ENCODE results near the gene RNF31.
"Not testable (repeated sequence)": the region's sequence is repeated elsewhere in the genome, so short reads cannot be mapped to it uniquely, and the experiment has no call there.

The RNF31 gene

GRCh38 chr14:24146978-24147760 is at the start of gene RNF31:
TSS of gene RNF31 (plus strand) at chr14:24147498. CDS start at chr14:24147699, 201 bp downstream.
- peak; percentile 97 to 99 for DNase-seq

GRCh38 chr14:24098229-24098926 is 48.9 kb upstream of the RNF31 start:
- no peak for DNase-seq

- peak in 1 of 2 experiments; percentile 25 for DNase-seq
These were observed 48.1 kb upstream of the RNF31 start for GRCh38 chr14:24098927-24099813.

GRCh38 chr14:24100197-24100981 is 46.9 kb upstream of the RNF31 start:
- no peak for DNase-seq

- DNase-seq, result no peak
These were observed 46.3 kb upstream of the RNF31 start for GRCh38 chr14:24100982-24101494.

GRCh38 chr14:24102357-24103048 is 44.8 kb upstream of the RNF31 start:
- DNase-seq, result no peak

GRCh38 chr14:24103451-24103850 is 43.8 kb upstream of the RNF31 start:
- no peak for DNase-seq

GRCh38 chr14:24105609-24106239 is 41.6 kb upstream of the RNF31 start:
- DNase-seq, result not testable (repeated sequence)

GRCh38 chr14:24106672-24107271 is 40.5 kb upstream of the RNF31 start:
- DNase-seq, result no peak

- no peak for DNase-seq
These were observed 38.9 kb upstream of the RNF31 start for GRCh38 chr14:24108336-24108874.

- no peak for DNase-seq
These were observed 37.2 kb upstream of the RNF31 start for GRCh38 chr14:24110060-24110459.

- DNase-seq, result no peak
These were observed 36.8 kb upstream of the RNF31 start for GRCh38 chr14:24110523-24110922.

- DNase-seq, result no peak
These were observed 33.9 kb upstream of the RNF31 start for GRCh38 chr14:24113379-24113800.

GRCh38 chr14:24113801-24114531 is 33.3 kb upstream of the RNF31 start:
- DNase-seq, result peak; percentile 94 to 95

- DNase-seq, result peak; percentile 99
These were observed 32.5 kb upstream of the RNF31 start, which contains the start of the genes DCAF11 and NRL for GRCh38 chr14:24114532-24115421. TSS of gene DCAF11 (plus strand) at chr14:24114777. CDS start at chr14:24115595, 818 bp downstream. TSS of gene NRL (minus strand) at chr14:24114949. CDS start at chr14:24082848, 32,101 bp downstream.

GRCh38 chr14:24115422-24116127 is 31.7 kb upstream of the RNF31 start:
- DNase-seq, result no peak

GRCh38 chr14:24116128-24116814 is 31.0 kb upstream of the RNF31 start:
- DNase-seq, result no peak

Measured in NCI-H446 (cell line).